Measurements from ENCODE around the gene SIN3B. TPM values are rescaled to one million over a fixed set of nuclear protein-coding genes. Genes with fewer than 3 reads are reported as not detected.
A peak's percentile ranks its signal among the peaks of the same experiment; 100 is the strongest.

The SIN3B gene
- 63.7 and 73.1 TPM in 2 replicates for total RNA-seq

- H3K27me3 Mint-ChIP-seq: peaks cover 28% of the 10 kb centered on the region
- H3K4me3 Mint-ChIP-seq: peak within 1 kb of the TSS; percentile 86
- H3K4me1 Mint-ChIP-seq: peaks cover 46% of the 10 kb centered on the region
- DNase-seq: peak; percentile 95
- ChIA-PET CTCF (interaction anchor here (1.2 kb wide), 1 partner anchor 115 kb away, joined by 5 read pairs; no protein-coding TSS in a partner anchor), POLR2A (interaction anchor here (0.5 kb wide), 1 partner anchor 237 kb away, joined by 3 read pairs; no protein-coding TSS in a partner anchor)
- intact Hi-C loops (cut with micrococcal nuclease): loop anchor here (2.0 kb wide), 1 partner anchor 68 kb away; no protein-coding TSS in a partner anchor
- TF ChIP-seq CTCF (IDR thresholded peaks at IDR 0.05): no peak
- no peaks in the 10 kb centered on the region for H3K9me3 Mint-ChIP-seq
- peak; percentile 88 for ATAC-seq (ENCODE audit: low read depth)
- peak within 1 kb of the TSS; percentile 77 for H3K27ac Mint-ChIP-seq
- H3K36me3 Mint-ChIP-seq (ENCODE audit: low read depth): peaks cover 29% of the 10 kb centered on the region
These were observed at the start of gene SIN3B for GRCh38 chr19:16829010-16829821. Gene SIN3B (plus strand): TSS chr19:16829398. CDS start chr19:16829421, 23 bp downstream.

- no peak for ATAC-seq (ENCODE audit: low read depth)
- Mint-ChIP-seq H3K4me1 (no peaks in the 10 kb centered on the region), H3K36me3 (ENCODE audit: low read depth) (no peaks in the 10 kb centered on the region), H3K27me3 (peaks cover 2% of the 10 kb centered on the region), H3K27ac (no peak overlapping the region), H3K4me3 (no peak overlapping the region), H3K9me3 (no peaks in the 10 kb centered on the region)
- POLR2A ChIA-PET: interaction anchor here (0.6 kb wide), 1 partner anchor 193 kb away, joined by 8 read pairs; no protein-coding TSS in a partner anchor
- no peak for DNase-seq
- TF ChIP-seq CTCF (IDR thresholded peaks at IDR 0.05): no peak
- CTCF ChIA-PET: interaction anchor here (1.1 to 2.2 kb wide), 3 partner anchors 56 to 272 kb away, joined by 3 to 12 read pairs (median 3); no protein-coding TSS in a partner anchor
- intact Hi-C loops (cut with micrococcal nuclease): loop anchor here (1.0 to 10.0 kb wide), 4 partner anchors 55 to 608 kb away; no protein-coding TSS in a partner anchor
These were observed 49.5 kb upstream of the SIN3B start for GRCh38 chr19:16779539-16780163.

- TF ChIP-seq CTCF (IDR thresholded peaks at IDR 0.05): no peak
- Mint-ChIP-seq H3K4me1 (no peaks in the 10 kb centered on the region), H3K36me3 (ENCODE audit: low read depth) (no peaks in the 10 kb centered on the region), H3K9me3 (no peaks in the 10 kb centered on the region), H3K27ac (no peak overlapping the region), H3K27me3 (peaks cover 2% of the 10 kb centered on the region), H3K4me3 (no peak overlapping the region)
- DNase-seq: no peak
- intact Hi-C loops (cut with micrococcal nuclease): no loop called here
- ChIA-PET POLR2A (no interaction called here), CTCF (no interaction called here)
- no peak for ATAC-seq (ENCODE audit: low read depth)
These were observed 46.5 kb upstream of the SIN3B start for GRCh38 chr19:16782719-16783118.

GRCh38 chr19:16788479-16788878, 40.7 kb upstream of the SIN3B start:
- Mint-ChIP-seq H3K4me1 (no peaks in the 10 kb centered on the region), H3K4me3 (no peak overlapping the region), H3K9me3 (peaks cover 11% of the 10 kb centered on the region), H3K36me3 (ENCODE audit: low read depth) (peaks cover 1% of the 10 kb centered on the region), H3K27me3 (peaks cover 2% of the 10 kb centered on the region), H3K27ac (no peak overlapping the region)
- intact Hi-C loops (cut with micrococcal nuclease): no loop called here
- DNase-seq: no peak
- ATAC-seq (ENCODE audit: low read depth): no peak
- CTCF ChIA-PET: no interaction called here
- POLR2A ChIA-PET: no interaction called here
- no peak for TF ChIP-seq CTCF (IDR thresholded peaks at IDR 0.05)

- no peak overlapping the region for H3K27ac Mint-ChIP-seq
- POLR2A ChIA-PET: interaction anchor here (0.5 kb wide), 1 partner anchor 118 kb away, joined by 11 read pairs; no protein-coding TSS in a partner anchor
- H3K36me3 Mint-ChIP-seq (ENCODE audit: low read depth): peaks cover 1% of the 10 kb centered on the region
These were observed 40.0 kb upstream of the SIN3B start for GRCh38 chr19:16789238-16789637.

More at GRCh38 chr19:16789238-16789637, 40.0 kb upstream of the SIN3B start:
- Mint-ChIP-seq H3K9me3 (peaks cover 11% of the 10 kb centered on the region), H3K27me3 (peaks cover 2% of the 10 kb centered on the region), H3K4me3 (no peak overlapping the region), H3K4me1 (no peaks in the 10 kb centered on the region)
- ATAC-seq (ENCODE audit: low read depth) (no peak), DNase-seq (no peak)
- CTCF ChIA-PET: no interaction called here
- TF ChIP-seq CTCF (IDR thresholded peaks at IDR 0.05): no peak
- intact Hi-C loops (cut with micrococcal nuclease): no loop called here
